ENCODE measurements around the gene PATE3.

DNA sequence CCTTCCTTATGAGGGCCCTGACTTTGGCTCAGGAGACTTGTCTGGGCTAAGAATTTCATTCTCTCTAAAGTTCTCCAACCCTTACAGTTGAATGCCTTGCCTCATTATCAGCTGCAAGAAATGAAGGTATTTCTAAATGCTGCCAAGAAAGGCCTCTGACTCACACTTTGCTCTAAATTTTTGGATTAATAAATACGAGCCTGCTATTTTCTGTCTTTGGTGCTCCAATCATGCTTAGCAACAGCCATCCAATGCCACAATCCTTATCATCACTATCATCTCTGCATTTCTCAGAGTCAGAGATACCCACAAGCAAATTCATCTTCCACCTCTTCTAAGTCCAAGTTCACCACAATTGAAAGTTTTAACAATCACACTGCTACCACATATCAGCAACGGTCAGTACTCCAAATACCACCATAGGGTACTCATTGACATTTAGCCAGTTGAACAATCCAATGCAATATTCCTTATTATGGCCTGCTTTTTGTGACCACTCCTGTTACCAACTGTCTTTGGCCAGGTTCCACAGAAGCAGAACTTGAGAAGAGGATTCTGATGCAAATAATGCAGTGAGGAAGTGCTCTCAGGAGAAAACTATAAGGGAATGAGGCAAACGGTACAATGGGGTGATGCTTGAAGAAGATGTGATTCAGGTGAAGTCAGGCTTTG is 15.0 kb upstream of the PATE3 start:
- TF ChIP-seq, protein P1, sequence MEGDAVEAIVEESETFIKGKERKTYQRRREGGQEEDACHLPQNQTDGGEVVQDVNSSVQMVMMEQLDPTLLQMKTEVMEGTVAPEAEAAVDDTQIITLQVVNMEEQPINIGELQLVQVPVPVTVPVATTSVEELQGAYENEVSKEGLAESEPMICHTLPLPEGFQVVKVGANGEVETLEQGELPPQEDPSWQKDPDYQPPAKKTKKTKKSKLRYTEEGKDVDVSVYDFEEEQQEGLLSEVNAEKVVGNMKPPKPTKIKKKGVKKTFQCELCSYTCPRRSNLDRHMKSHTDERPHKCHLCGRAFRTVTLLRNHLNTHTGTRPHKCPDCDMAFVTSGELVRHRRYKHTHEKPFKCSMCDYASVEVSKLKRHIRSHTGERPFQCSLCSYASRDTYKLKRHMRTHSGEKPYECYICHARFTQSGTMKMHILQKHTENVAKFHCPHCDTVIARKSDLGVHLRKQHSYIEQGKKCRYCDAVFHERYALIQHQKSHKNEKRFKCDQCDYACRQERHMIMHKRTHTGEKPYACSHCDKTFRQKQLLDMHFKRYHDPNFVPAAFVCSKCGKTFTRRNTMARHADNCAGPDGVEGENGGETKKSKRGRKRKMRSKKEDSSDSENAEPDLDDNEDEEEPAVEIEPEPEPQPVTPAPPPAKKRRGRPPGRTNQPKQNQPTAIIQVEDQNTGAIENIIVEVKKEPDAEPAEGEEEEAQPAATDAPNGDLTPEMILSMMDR (IDR thresholded peaks at IDR 0.05): no peak
- no peak for TF ChIP-seq ZFX (IDR thresholded peaks at IDR 0.05; ENCODE audit: borderline replicate concordance)

All from 22Rv1 (cell line).